Caco-2 (cell line): ENCODE measurements around the gene CES1. TPM values are rescaled to one million over a fixed set of nuclear protein-coding genes. Genes with fewer than 3 reads are reported as not detected.

ENCODE experiments used
- BruUV-seq: library from RNA; stranded (reverse); fragments of 400-500 nt; replicated peaks from 2 replicates; lab custom pipeline; 2021; lab: Mats Ljungman, UMichigan
- CTCF ChIA-PET: fragments of 300-600 bp; sonication (Branson Sonifier 250); formaldehyde crosslinking; loops from one replicate; lab custom pipeline; 2022; ENCODE audit warnings: antibody characterized with exemption; lab: Charles Lee
- POLR2A ChIA-PET: fragments of 300-600 bp; sonication (Branson Sonifier 250); formaldehyde crosslinking; loops from one replicate; lab custom pipeline; 2022; ENCODE audit warnings: antibody characterized with exemption; lab: Charles Lee
- DNase-seq, 2 experiments: peaks; one replicate each; pipeline versions ENCODE4 v3.0.0 to v3.0.0-alpha.2; 2020 to 2022
- H3K27me3 ChIP-seq: replicated peaks from 2 replicates; pipeline ENCODE4 v1.6.0; 2011; ENCODE audit warnings: low read length; ENCODE audit not compliant: control insufficient read depth, insufficient read depth
- H3K36me3 ChIP-seq: 2 replicates; pipeline ENCODE4 v1.5.1; 2011; ENCODE audit warnings: low read length; ENCODE audit not compliant: control insufficient read depth, insufficient read depth
- H3K4me1 ChIP-seq: fragments of 250-450 bp; sonication (Bioruptor Pico); 2 replicates; pipeline ENCODE4 v1.5.1; 2020; ENCODE audit warnings: mild to moderate bottlenecking
- H3K4me3 ChIP-seq: 2 replicates; pipeline ENCODE4 v1.5.1; 2011; ENCODE audit warnings: low read depth, mild to moderate bottlenecking, control low read depth, low read length
- H3K9me3 ChIP-seq: fragments of 250-450 bp; sonication (Bioruptor Pico); 2 replicates; pipeline ENCODE4 v1.5.1; 2020; ENCODE audit warnings: mild to moderate bottlenecking, moderate library complexity
- H3K27ac Mint-ChIP-seq: one replicate; pipeline ENCODE4 v1.8.0; 2022; ENCODE audit warnings: mixed read lengths; ENCODE audit not compliant: unreplicated experiment
- H3K27me3 Mint-ChIP-seq: one replicate; pipeline ENCODE4 v1.8.0; 2022; ENCODE audit warnings: mixed read lengths; ENCODE audit not compliant: insufficient read depth, unreplicated experiment
- H3K36me3 Mint-ChIP-seq: one replicate; pipeline ENCODE4 v1.8.0; 2022; ENCODE audit warnings: mild to moderate bottlenecking, mixed read lengths; ENCODE audit not compliant: insufficient read depth, unreplicated experiment
- H3K4me1 Mint-ChIP-seq: one replicate; pipeline ENCODE4 v1.8.0; 2022; ENCODE audit warnings: low read depth, mixed read lengths; ENCODE audit not compliant: unreplicated experiment
- H3K4me3 Mint-ChIP-seq: one replicate; pipeline ENCODE4 v1.8.0; 2022; ENCODE audit warnings: mild to moderate bottlenecking, moderate library complexity, mixed read lengths; ENCODE audit not compliant: unreplicated experiment
- H3K9me3 Mint-ChIP-seq: one replicate; pipeline ENCODE4 v1.8.0; 2022; ENCODE audit warnings: mixed read lengths; ENCODE audit not compliant: unreplicated experiment
- intact Hi-C: fragments of 100-400 bp; cut with micrococcal nuclease; formaldehyde crosslinking; loops from one replicate; pipeline ENCODE4 v1.10.0; 2022; ENCODE audit not compliant: unreplicated experiment
- total RNA-seq: library from RNA; stranded (reverse); gene quantifications from 2 replicates; pipeline ENCODE4 v1.2.3, GENCODE V29; 2022
- TF ChIP-seq, protein P1 (sequence below), 2 experiments: fragments of 200-600 bp in 1 of 2; IDR thresholded peaks; 1 replicate in 1 of 2; 2 replicates in 1 of 2; pipeline versions ENCODE4 v1.5.1 to v1.8.0; 2011 to 2022; ENCODE audit warnings: antibody characterized with exemption in 1 of 2, control low read depth in 1 of 2, inconsistent platforms in 1 of 2, low read depth in 1 of 2, low read length in 1 of 2, mild to moderate bottlenecking in 1 of 2, moderate library complexity in 1 of 2; ENCODE audit not compliant: insufficient read depth in 1 of 2, severe bottlenecking in 1 of 2, unreplicated experiment in 1 of 2

Gene CES1
- total RNA-seq, 1 experiment from 2014 or later = 97.4 TPM

DNA sequence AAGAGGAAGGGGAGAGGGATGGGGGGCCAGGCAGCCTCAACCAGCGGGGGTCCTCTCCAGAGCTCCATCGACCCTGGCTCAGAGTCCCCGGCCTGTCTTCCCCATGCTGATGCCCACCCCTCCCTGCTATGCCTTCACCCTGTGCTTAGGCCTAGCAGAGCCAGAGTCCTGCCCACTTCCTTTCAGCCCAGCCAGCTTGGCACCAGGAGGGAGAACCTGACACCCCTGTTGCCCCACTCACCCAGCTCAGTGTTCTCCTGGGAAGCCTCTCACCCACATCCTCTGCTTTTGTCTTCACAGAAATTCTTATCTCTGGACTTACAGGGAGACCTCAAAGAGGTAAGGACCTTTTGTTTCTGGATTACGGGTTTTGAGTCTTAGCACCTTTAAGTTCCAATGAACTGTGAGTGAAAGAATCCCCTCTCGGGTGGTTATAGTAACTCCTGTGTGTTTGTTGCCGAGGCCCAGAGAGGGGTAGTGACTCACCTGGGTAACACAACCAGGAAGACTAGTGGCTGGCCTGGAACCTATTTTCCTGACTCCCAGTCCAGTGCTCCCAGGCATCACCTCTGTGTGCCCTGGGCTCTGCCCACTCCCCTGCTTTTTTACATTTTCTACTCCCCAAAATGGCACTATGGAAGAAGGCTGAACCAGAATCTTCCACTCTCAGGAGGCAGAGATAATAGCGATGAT, 53.3 kb downstream of the CES1 start:
- no TSS peak for BruUV-seq
- peaks cover 16% of the 10 kb centered on the region for H3K27me3 Mint-ChIP-seq

DNA sequence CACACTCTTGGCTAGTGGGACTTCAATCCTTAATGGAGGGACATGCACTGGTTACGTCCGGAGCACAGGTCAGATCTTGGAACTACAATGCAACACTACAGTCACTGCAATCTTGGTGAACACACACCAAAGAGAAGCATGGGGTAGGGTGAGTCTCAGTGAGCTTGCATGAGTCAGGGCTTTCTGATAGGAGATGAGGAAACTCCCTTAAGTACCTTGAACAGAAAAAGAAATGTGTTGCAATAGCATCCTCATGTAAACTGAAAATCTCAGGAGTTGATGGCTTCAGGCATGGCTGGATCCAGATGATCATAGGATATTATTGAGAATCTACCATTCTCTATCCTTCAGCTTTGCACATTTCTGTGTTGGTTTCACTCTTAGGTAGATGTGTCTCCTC, 54.1 kb downstream of the CES1 start:
- Mint-ChIP-seq H3K9me3 (no peaks in the 10 kb centered on the region), H3K4me1 (peaks cover 7% of the 10 kb centered on the region), H3K27me3 (peaks cover 17% of the 10 kb centered on the region)

More for the DNA sequence above, 53.3 kb downstream of the CES1 start:
- ChIA-PET POLR2A (no interaction called here), CTCF (no interaction called here)
- Mint-ChIP-seq H3K36me3 (no peaks in the 10 kb centered on the region), H3K27ac (no peak overlapping the region), H3K4me1 (no peaks in the 10 kb centered on the region), H3K9me3 (no peaks in the 10 kb centered on the region), H3K4me3 (no peak overlapping the region)
- Histone ChIP-seq H3K9me3 (no peaks in the 10 kb centered on the region), H3K4me1 (no peaks in the 10 kb centered on the region), H3K36me3 (no peaks in the 10 kb centered on the region), H3K27me3 (peaks cover 1% of the 10 kb centered on the region; the same call in 1 of the 2 replicates), H3K4me3 (no peak overlapping the region)
- TF ChIP-seq, protein P1, sequence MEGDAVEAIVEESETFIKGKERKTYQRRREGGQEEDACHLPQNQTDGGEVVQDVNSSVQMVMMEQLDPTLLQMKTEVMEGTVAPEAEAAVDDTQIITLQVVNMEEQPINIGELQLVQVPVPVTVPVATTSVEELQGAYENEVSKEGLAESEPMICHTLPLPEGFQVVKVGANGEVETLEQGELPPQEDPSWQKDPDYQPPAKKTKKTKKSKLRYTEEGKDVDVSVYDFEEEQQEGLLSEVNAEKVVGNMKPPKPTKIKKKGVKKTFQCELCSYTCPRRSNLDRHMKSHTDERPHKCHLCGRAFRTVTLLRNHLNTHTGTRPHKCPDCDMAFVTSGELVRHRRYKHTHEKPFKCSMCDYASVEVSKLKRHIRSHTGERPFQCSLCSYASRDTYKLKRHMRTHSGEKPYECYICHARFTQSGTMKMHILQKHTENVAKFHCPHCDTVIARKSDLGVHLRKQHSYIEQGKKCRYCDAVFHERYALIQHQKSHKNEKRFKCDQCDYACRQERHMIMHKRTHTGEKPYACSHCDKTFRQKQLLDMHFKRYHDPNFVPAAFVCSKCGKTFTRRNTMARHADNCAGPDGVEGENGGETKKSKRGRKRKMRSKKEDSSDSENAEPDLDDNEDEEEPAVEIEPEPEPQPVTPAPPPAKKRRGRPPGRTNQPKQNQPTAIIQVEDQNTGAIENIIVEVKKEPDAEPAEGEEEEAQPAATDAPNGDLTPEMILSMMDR (IDR thresholded peaks at IDR 0.05; ENCODE audit: insufficient read depth in 1 of 2, low read depth in 1 of 2, low read length in 1 of 2, severe bottlenecking in 1 of 2, unreplicated experiment in 1 of 2) = no peak
- intact Hi-C loops = no loop called here
- DNase-seq = no peak

DNA sequence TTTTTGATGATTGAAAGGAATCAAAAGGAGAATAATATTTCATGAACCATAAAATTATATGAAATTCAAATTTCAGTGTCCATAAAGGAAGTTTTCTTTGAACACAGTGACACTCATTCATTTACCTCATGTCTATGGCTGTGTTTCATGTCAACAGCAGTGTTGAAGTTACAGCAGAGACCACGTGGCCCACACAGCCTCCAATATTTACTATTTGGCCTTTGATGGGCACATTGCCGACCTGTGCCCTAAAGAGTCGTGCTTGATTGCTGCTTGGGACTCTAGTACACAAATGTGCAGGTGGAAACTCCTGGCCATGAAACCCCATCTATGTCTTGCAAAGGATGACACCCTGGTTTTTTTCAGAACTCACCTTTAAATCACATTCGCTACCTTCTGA, 57.0 kb downstream of the CES1 start:
- DNase-seq = no peak
- no peak overlapping the region for H3K4me3 Mint-ChIP-seq
- ChIA-PET POLR2A (no interaction called here), CTCF (no interaction called here)
- peaks cover 7% of the 10 kb centered on the region for H3K4me1 Mint-ChIP-seq
- H3K27me3 Mint-ChIP-seq = peaks cover 14% of the 10 kb centered on the region
- Histone ChIP-seq H3K4me1 (no peaks in the 10 kb centered on the region), H3K36me3 (no peaks in the 10 kb centered on the region), H3K27me3 (no peaks in the 10 kb centered on the region; the same call in 1 of the 2 replicates), H3K9me3 (no peaks in the 10 kb centered on the region), H3K4me3 (no peak overlapping the region)
- intact Hi-C loops = no loop called here
- TF ChIP-seq, protein P1 (IDR thresholded peaks at IDR 0.05; ENCODE audit: insufficient read depth in 1 of 2, low read depth in 1 of 2, low read length in 1 of 2, severe bottlenecking in 1 of 2, unreplicated experiment in 1 of 2) = no peak
- BruUV-seq = no TSS peak
- no peaks in the 10 kb centered on the region for H3K36me3 Mint-ChIP-seq
- no peak overlapping the region for H3K27ac Mint-ChIP-seq
- no peaks in the 10 kb centered on the region for H3K9me3 Mint-ChIP-seq

More for the DNA sequence above, 54.1 kb downstream of the CES1 start:
- TF ChIP-seq, protein P1 (IDR thresholded peaks at IDR 0.05; ENCODE audit: insufficient read depth in 1 of 2, low read depth in 1 of 2, low read length in 1 of 2, severe bottlenecking in 1 of 2, unreplicated experiment in 1 of 2) = no peak
- BruUV-seq = no TSS peak
- CTCF ChIA-PET = no interaction called here
- no peak for DNase-seq
- H3K4me1 ChIP-seq = no peaks in the 10 kb centered on the region
- Mint-ChIP-seq H3K4me3 (no peak overlapping the region), H3K27ac (no peak overlapping the region), H3K36me3 (no peaks in the 10 kb centered on the region)
- no peaks in the 10 kb centered on the region for H3K36me3 ChIP-seq
- intact Hi-C loops = no loop called here
- H3K9me3 ChIP-seq = no peaks in the 10 kb centered on the region
- H3K4me3 ChIP-seq = no peak overlapping the region
- peaks cover 1% of the 10 kb centered on the region; the same call in 1 of the 2 replicates for H3K27me3 ChIP-seq
- POLR2A ChIA-PET = no interaction called here
